Skeletal muscle satellite cell (primary cell): ENCODE measurements around the gene MYH10.

Experiments used
- H3K27me3 ChIP-seq: 2 replicates; pipeline ENCODE4 v1.7.0; 2013; ENCODE audit warnings: low read length; ENCODE audit not compliant: control insufficient read depth, insufficient read depth
- H3K36me3 ChIP-seq: 2 replicates; pipeline ENCODE4 v1.7.0; 2013; ENCODE audit warnings: mild to moderate bottlenecking, control low read depth, low read length; ENCODE audit not compliant: insufficient read depth
- H3K4me1 ChIP-seq: 2 replicates; pipeline ENCODE4 v1.7.0; 2013; ENCODE audit warnings: low read length; ENCODE audit not compliant: control insufficient read depth, insufficient read depth
- H3K4me2 ChIP-seq: 2 replicates; pipeline ENCODE4 v1.7.0; 2013; ENCODE audit warnings: mild to moderate bottlenecking, low read length
- H3K4me3 ChIP-seq: 2 replicates; pipeline ENCODE4 v1.7.0; 2013; ENCODE audit warnings: low read length
- H3K9ac ChIP-seq: 2 replicates; pipeline ENCODE4 v1.7.0; 2013; ENCODE audit warnings: mild to moderate bottlenecking, low read depth, low read length, moderate library complexity
- H3K9me3 ChIP-seq: replicated peaks from 2 replicates; pipeline ENCODE4 v1.7.0; 2013; ENCODE audit warnings: mild to moderate bottlenecking, control low read depth, low read length

The MYH10 gene

DNA sequence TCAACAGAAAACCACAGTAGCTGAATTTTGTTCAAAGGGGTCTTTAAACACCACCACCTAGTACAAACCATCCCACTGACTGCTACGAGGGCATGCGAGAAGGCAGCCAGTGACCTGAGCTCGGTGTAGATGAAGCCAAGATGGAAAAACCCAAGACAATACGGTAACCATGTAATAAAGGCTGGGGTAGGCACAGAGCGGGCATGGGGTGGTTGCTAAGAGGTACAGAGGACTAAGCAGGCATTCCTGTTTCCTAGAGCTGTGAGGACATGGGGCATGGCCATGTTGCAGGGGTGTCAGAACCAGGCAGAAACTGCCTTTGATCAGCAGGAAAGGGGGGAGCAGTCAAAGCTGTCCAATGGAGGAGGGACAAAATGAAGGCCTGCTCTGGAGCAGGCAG lies 142.8 kb downstream of the MYH10 start:
- Histone ChIP-seq H3K4me2 (no peak overlapping the region), H3K4me1 (peaks cover 13% of the 10 kb centered on the region), H3K36me3 (peaks cover 48% of the 10 kb centered on the region), H3K9ac (no peak overlapping the region), H3K4me3 (no peak overlapping the region), H3K27me3 (no peaks in the 10 kb centered on the region), H3K9me3 (no peaks in the 10 kb centered on the region)

- peaks cover 51% of the 10 kb centered on the region for H3K36me3 ChIP-seq
- H3K9ac ChIP-seq: no peak overlapping the region
- no peaks in the 10 kb centered on the region for H3K27me3 ChIP-seq
- no peak overlapping the region for H3K4me3 ChIP-seq
- peaks cover 13% of the 10 kb centered on the region for H3K4me1 ChIP-seq
- no peak overlapping the region for H3K4me2 ChIP-seq
- no peaks in the 10 kb centered on the region for H3K9me3 ChIP-seq
These were observed 143.3 kb downstream of the MYH10 start for GRCh38 chr17:8487130-8487645.

- H3K4me1 ChIP-seq: peaks cover 13% of the 10 kb centered on the region
- H3K9me3 ChIP-seq: no peaks in the 10 kb centered on the region
- H3K9ac ChIP-seq: no peak overlapping the region
- no peaks in the 10 kb centered on the region for H3K27me3 ChIP-seq
- H3K4me2 ChIP-seq: no peak overlapping the region
- peaks cover 59% of the 10 kb centered on the region for H3K36me3 ChIP-seq
- H3K4me3 ChIP-seq: no peak overlapping the region
These were observed 145.0 kb downstream of the MYH10 start for GRCh38 chr17:8485491-8485890.

DNA sequence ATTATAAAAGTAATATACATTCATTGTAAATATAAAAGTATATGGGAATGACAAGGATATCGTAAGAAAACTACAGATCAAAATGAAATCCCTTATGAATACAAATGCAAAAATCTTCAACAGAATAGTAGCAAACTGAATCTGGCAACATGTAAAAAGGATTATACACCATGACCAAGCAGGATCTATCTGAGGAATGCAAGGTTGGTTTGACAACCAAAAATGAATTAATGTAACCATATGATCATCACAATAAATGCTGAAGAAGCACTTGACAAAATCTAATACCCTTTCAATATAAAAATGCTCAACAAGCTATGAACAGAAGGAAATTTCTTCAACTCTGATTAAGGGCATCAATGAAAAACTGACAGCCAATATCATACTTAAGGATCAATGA lies 146.1 kb downstream of the MYH10 start:
- Histone ChIP-seq H3K9ac (no peak overlapping the region), H3K4me1 (peaks cover 22% of the 10 kb centered on the region)

GRCh38 chr17:8482546-8482945 lies 148.0 kb downstream of the MYH10 start:
- H3K9me3 ChIP-seq: no peaks in the 10 kb centered on the region
- no peaks in the 10 kb centered on the region for H3K27me3 ChIP-seq
- no peak overlapping the region for H3K4me3 ChIP-seq
- H3K4me1 ChIP-seq: peaks cover 16% of the 10 kb centered on the region
- no peak overlapping the region for H3K9ac ChIP-seq
- H3K4me2 ChIP-seq: no peak overlapping the region
- peaks cover 50% of the 10 kb centered on the region for H3K36me3 ChIP-seq

More for the DNA sequence above, 146.1 kb downstream of the MYH10 start:
- H3K9me3 ChIP-seq: no peaks in the 10 kb centered on the region
- H3K4me3 ChIP-seq: no peak overlapping the region
- peaks cover 51% of the 10 kb centered on the region for H3K36me3 ChIP-seq
- no peak overlapping the region for H3K4me2 ChIP-seq
- H3K27me3 ChIP-seq: no peaks in the 10 kb centered on the region

DNA sequence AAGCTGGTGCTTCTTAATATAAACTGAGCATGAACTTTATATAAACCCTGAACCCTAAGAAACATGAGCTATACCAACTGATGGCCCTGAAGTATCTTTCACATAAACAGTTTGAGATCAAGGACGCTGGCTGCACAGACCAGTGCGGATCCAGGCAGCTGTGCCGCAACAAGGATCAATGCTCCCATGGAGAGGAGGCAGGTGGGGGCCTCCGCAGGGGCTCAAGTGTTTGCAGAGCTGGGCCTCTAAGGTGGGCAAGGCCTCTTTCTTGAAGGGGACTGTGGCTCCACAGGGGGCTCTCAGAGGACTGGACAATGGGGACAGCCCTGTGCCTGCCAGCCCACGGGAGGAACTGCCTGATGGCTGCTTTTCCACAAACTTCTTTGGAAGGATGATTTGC lies 148.8 kb downstream of the MYH10 start:
- Histone ChIP-seq H3K4me2 (no peak overlapping the region), H3K4me1 (peaks cover 16% of the 10 kb centered on the region), H3K9me3 (no peaks in the 10 kb centered on the region), H3K27me3 (no peaks in the 10 kb centered on the region), H3K4me3 (no peak overlapping the region), H3K36me3 (peaks cover 51% of the 10 kb centered on the region), H3K9ac (no peak overlapping the region)

GRCh38 chr17:8481089-8481488 lies 149.4 kb downstream of the MYH10 start:
- H3K9ac ChIP-seq: no peak overlapping the region
- no peak overlapping the region for H3K4me2 ChIP-seq
- no peaks in the 10 kb centered on the region for H3K27me3 ChIP-seq
- peaks cover 55% of the 10 kb centered on the region for H3K36me3 ChIP-seq
- H3K9me3 ChIP-seq: no peaks in the 10 kb centered on the region
- peaks cover 16% of the 10 kb centered on the region for H3K4me1 ChIP-seq
- H3K4me3 ChIP-seq: no peak overlapping the region

- Histone ChIP-seq H3K4me1 (peaks cover 16% of the 10 kb centered on the region), H3K27me3 (no peaks in the 10 kb centered on the region), H3K4me3 (no peak overlapping the region), H3K36me3 (peaks cover 60% of the 10 kb centered on the region), H3K4me2 (peak overlapping the region; percentile 38), H3K9ac (peak overlapping the region; percentile 46), H3K9me3 (no peaks in the 10 kb centered on the region)
These were observed 150.2 kb downstream of the MYH10 start for GRCh38 chr17:8480011-8480976.

DNA sequence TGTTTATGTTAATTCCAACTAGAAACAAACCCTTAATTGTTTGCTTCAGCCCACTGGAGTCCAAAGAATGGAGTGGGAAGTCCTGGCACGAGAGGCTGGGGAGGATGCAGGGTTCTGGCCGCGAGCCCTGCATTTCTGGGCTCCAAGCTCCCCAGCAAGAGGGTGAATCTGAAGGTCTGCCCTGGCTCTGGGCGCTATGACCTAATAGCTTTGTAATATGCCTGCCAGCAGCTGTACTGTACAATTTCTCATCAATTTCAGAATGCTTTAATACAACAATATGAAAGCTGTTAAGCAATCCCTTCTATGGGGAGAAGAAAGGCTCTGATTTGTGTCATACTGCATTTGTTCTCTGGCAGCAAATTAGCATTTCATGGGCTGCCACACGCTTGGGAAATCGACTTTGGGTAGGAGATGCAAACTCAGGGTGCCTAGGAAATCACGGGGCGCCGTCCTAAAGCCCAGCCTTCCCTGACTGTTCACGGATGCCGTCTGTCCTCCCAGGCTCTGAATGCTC lies 151.0 kb downstream of the MYH10 start:
- H3K9ac ChIP-seq: peak overlapping the region; percentile 46
- H3K4me3 ChIP-seq: no peak overlapping the region
- peaks cover 64% of the 10 kb centered on the region for H3K36me3 ChIP-seq
- no peaks in the 10 kb centered on the region for H3K9me3 ChIP-seq
- peak overlapping the region; percentile 38 for H3K4me2 ChIP-seq
- H3K27me3 ChIP-seq: no peaks in the 10 kb centered on the region
- H3K4me1 ChIP-seq: peaks cover 16% of the 10 kb centered on the region

DNA sequence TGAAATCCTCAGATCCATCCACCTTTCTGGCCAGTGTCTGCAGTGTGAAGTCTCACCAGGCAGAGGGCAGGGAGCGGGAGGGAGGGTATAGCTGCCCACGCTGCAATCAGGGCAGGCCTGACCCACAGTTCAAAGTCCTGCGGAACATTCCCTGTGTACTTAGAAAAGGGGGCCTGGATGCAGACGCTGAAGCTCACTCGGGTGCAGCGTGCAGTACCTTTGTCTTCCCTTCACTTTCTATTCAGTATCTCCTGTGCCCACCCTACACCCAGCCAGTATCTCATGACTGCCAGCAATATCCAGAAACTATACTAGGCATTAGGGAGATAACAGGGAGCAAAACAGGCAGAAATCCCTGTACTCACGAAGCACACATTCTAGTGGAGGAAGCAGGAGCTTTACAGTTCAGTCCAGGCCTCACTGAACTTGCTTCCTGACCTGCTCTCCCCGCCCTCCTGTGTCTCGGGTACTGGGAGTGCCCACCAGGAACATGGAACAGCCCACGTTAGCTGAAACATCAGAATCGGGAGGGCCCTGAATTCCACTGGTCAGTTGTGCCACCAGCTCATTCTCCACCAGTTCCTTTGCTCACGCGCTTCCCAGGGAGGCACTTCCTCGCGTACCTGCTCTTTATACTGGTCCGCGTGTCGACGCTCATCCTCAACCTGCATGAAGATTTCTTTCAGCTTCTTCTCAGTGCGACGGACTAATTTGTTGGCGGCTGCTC lies 152.6 kb downstream of the MYH10 start:
- H3K9ac ChIP-seq: no peak overlapping the region

DNA sequence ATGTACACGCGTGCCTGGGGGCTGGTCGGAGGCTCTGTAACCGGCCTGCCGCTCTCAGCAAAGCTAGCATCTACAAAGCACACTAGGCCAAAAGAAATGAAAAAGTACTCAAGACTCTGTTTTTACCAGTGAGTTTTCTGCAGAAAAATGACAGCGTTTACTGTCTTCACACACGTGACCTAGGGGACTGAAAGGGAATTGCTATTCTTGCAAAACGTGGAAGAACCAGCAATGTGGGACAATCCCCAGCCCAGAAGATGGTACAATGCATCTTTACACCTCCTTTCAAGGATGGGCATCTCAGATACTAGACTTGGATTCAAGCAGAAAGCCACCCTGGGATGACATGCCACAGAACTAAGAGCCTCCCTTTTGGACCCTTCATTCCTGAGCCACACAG lies 153.4 kb downstream of the MYH10 start:
- H3K4me1 ChIP-seq: peaks cover 16% of the 10 kb centered on the region
- no peaks in the 10 kb centered on the region for H3K9me3 ChIP-seq
- H3K9ac ChIP-seq: no peak overlapping the region
- no peaks in the 10 kb centered on the region for H3K27me3 ChIP-seq
- H3K4me2 ChIP-seq: no peak overlapping the region
- no peak overlapping the region for H3K4me3 ChIP-seq
- peaks cover 68% of the 10 kb centered on the region for H3K36me3 ChIP-seq

More for the DNA sequence above, 152.6 kb downstream of the MYH10 start:
- no peaks in the 10 kb centered on the region for H3K27me3 ChIP-seq
- no peaks in the 10 kb centered on the region for H3K9me3 ChIP-seq
- H3K4me2 ChIP-seq: no peak overlapping the region
- H3K36me3 ChIP-seq: peaks cover 67% of the 10 kb centered on the region
- no peak overlapping the region for H3K4me3 ChIP-seq
- peaks cover 16% of the 10 kb centered on the region for H3K4me1 ChIP-seq
